Spleen (tissue), 11 donors: ENCODE results near the gene NFIA. TPM values are rescaled to one million over a fixed set of nuclear protein-coding genes. Genes with fewer than 3 reads are reported as not detected.

ENCODE experiments used
- DNase-seq: peaks from one replicate; pipeline ENCODE4 v3.0.0-alpha.2; 2020
- H3K27ac ChIP-seq, 8 donors: fragments of 200-600 bp; sonication (generic) in 7 of 8; 1 replicate in 4 of 8; 2 replicates in 4 of 8; pipeline versions ENCODE4 v1.5.0 to v1.8.0; 2016 to 2021; ENCODE audit warnings: inconsistent platforms in 4 of 8, mild to moderate bottlenecking in 4 of 8, moderate library complexity in 1 of 8
- H3K27me3 ChIP-seq, 7 donors: fragments of 200-600 bp; sonication (generic) in 6 of 7; replicated peaks in 1 of 7; 1 replicate in 4 of 7; 2 replicates in 3 of 7; pipeline versions ENCODE4 v1.5.0 to v1.8.0; 2016 to 2021; ENCODE audit warnings: inconsistent platforms in 3 of 7, mild to moderate bottlenecking in 1 of 7
- H3K36me3 ChIP-seq, 6 donors: fragments of 200-600 bp; sonication (generic) in 5 of 6; 1 replicate in 4 of 6; 2 replicates in 2 of 6; pipeline versions ENCODE4 v1.5.0 to v1.8.0; 2016 to 2021; ENCODE audit warnings: inconsistent platforms in 2 of 6
- H3K4me1 ChIP-seq, 6 donors: fragments of 200-600 bp; sonication (generic) in 5 of 6; 1 replicate in 3 of 6; 2 replicates in 3 of 6; pipeline versions ENCODE4 v1.5.0 to v1.8.0; 2016 to 2021; ENCODE audit warnings: inconsistent platforms in 3 of 6
- H3K4me3 ChIP-seq, 8 donors: fragments of 200-600 bp; sonication (generic) in 7 of 8; 1 replicate in 4 of 8; 2 replicates in 4 of 8; pipeline versions ENCODE4 v1.5.0 to v1.8.0; 2016 to 2021; ENCODE audit warnings: inconsistent platforms in 4 of 8, mild to moderate bottlenecking in 4 of 8, moderate library complexity in 2 of 8
- H3K9me3 ChIP-seq, 8 donors: fragments of 200-600 bp; sonication (generic) in 7 of 8; 1 replicate in 4 of 8; 2 replicates in 4 of 8; pipeline versions ENCODE4 v1.5.0 to v1.8.0; 2016 to 2021; ENCODE audit warnings: inconsistent platforms in 4 of 8
- POLR2A ChIP-seq, 3 donors: fragments of 450-650 bp; IDR thresholded peaks; one replicate each; pipeline ENCODE4 v1.5.1; 2017; ENCODE audit warnings: antibody characterized with exemption in 3 of 3, mild to moderate bottlenecking in 1 of 3
- POLR2AphosphoS5 ChIP-seq, 3 donors: sonication (generic); formaldehyde crosslinking; IDR thresholded peaks; one replicate each; pipeline ENCODE4 v1.5.1; 2017; ENCODE audit warnings: antibody characterized with exemption in 3 of 3
- WGBS, 5 donors: extraction: QIAGEN DNeasy Blood & Tissue Kit in 3 of 5; methylation state at CpG; one replicate each; pipeline versions ENCODE4 v1.1.5 to v1.1.7; 2013 to 2018; 5-methylcytosine and 5-hydroxymethylcytosine counted together
- intact Hi-C: fragments of 100-400 bp; cut with DNase I; formaldehyde crosslinking; loops from one replicate; pipeline ENCODE4 v1.15.0; 2023; ENCODE audit warnings: low total_unique reads
- polyA plus RNA-seq, 3 donors: library from polyadenylated mRNA; stranded (reverse); fragments of 200-250 nt; gene quantifications; one replicate each; pipeline ENCODE4 v1.2.1, GENCODE V29; 2013
- total RNA-seq, 7 donors: library from RNA; depleted of rRNA in 3 of 7; stranded (reverse); fragments of >200 nt in 3 of 7; fragmentation: NEBNext Ultra II Directional in 4 of 7; extraction: Animal tissue kit (Norgen Biotek cat#: 25700) in 4 of 7; gene quantifications; one replicate each; pipeline versions ENCODE4 v1.1.0 to v1.2.1, GENCODE V29; 2016 to 2021
- TF ChIP-seq, protein P1 (sequence below), 11 experiments: fragments of 200-600 bp in 7 of 11; fragments of 450-650 bp in 4 of 11; sonication (generic) in 4 of 11; IDR thresholded peaks in 8 of 11; conservative IDR thresholded peaks in 3 of 11; 1 replicate in 7 of 11; 2 replicates in 4 of 11; pipeline versions ENCODE4 v1.4.0 to v1.8.0; 2016 to 2021; ENCODE audit warnings: antibody characterized with exemption in 11 of 11, inconsistent platforms in 4 of 11, mild to moderate bottlenecking in 1 of 11
- donor health status: healthy with polysubstance abuse.
- donor health status: DM: no; HTN: no; CAD: no; lungs with moderate emphysema.
- donor health status: DM: no; HTN: no; CAD: no.
- donor health status: Bipolar disorder and iron deficiency.
- donor health status: healthy.
- donor health status: DM: no; HTN: no; CAD: no.
- donor health status: DM: yes; HTN: yes; CAD: no.

Gene NFIA
- total and polyA plus RNA-seq, 10 donors = 3.1 to 76.8 (median 35.5) TPM

DNA sequence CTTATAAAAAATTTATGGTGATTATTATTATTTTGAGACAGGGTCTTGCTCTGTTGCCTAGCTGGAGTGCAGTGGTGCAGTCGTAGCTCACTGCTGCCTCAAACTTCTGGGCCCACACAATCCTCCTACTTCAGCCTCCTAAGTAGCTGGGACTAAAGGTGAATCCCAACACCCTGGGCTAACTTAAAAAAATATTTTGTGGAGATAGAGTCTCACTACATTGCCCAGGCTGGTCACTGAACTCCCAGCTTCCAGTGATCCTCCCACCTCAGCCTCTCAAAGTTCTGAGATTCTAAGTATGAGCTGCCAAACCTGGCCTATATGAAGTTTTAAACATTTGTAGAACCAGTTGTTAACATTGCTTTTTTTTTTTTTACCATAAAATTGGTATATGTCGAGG is 18.2 kb downstream of the NFIA start:
- DNase-seq = no peak
- Histone ChIP-seq H3K36me3 (no peaks in the 10 kb centered on the region), H3K27me3 (no peaks in the 10 kb centered on the region), H3K4me3 (no peak overlapping the region), H3K27ac (peak overlapping the region in 2 of 8 donors; percentile 75 to 83), H3K4me1 (peaks cover 0 to 62% (median 19%) of the 10 kb centered on the region in 6 donors), H3K9me3 (no peaks in the 10 kb centered on the region)
- 69 to 97% (median 95%) methylated on average over 2 of the region's 2 CpGs for WGBS, 5 donors
- TF ChIP-seq POLR2A (IDR thresholded peaks at IDR 0.05) (no peak), POLR2AphosphoS5 (IDR thresholded peaks at IDR 0.05) (no peak)
- TF ChIP-seq, protein P1, sequence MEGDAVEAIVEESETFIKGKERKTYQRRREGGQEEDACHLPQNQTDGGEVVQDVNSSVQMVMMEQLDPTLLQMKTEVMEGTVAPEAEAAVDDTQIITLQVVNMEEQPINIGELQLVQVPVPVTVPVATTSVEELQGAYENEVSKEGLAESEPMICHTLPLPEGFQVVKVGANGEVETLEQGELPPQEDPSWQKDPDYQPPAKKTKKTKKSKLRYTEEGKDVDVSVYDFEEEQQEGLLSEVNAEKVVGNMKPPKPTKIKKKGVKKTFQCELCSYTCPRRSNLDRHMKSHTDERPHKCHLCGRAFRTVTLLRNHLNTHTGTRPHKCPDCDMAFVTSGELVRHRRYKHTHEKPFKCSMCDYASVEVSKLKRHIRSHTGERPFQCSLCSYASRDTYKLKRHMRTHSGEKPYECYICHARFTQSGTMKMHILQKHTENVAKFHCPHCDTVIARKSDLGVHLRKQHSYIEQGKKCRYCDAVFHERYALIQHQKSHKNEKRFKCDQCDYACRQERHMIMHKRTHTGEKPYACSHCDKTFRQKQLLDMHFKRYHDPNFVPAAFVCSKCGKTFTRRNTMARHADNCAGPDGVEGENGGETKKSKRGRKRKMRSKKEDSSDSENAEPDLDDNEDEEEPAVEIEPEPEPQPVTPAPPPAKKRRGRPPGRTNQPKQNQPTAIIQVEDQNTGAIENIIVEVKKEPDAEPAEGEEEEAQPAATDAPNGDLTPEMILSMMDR (IDR thresholded peaks at IDR 0.05 in 8 of 11, conservative IDR thresholded peaks at IDR 0.05 in 3 of 11) = no peak
- intact Hi-C loops = no loop called here

DNA sequence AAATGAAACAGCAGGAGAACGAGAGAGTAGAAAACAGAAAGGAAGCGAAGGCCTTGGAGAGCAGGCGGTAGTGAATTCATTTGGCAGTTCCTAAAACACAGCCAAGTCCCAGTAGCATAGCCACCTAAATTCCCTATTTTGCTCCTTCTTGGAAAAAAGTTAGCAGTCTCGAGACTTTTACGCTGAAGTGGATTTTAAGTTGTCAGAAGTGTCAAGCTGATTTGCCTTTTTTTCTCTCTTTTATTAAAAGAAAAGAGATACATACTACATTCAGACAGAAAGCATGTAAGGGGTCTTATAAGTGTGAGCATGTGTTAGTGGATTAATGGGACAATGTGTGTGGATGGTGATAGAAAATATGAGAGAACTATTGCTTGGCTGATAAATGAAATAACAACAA is 19.2 kb downstream of the NFIA start:
- H3K27ac ChIP-seq = peak overlapping the region; percentile 21 to 83 (median 60)
- intact Hi-C loops = no loop called here
- peaks cover 0 to 62% (median 19%) of the 10 kb centered on the region in 6 donors for H3K4me1 ChIP-seq
- no peak for TF ChIP-seq POLR2AphosphoS5 (IDR thresholded peaks at IDR 0.05)
- TF ChIP-seq, protein P1 (IDR thresholded peaks at IDR 0.05 in 8 of 11, conservative IDR thresholded peaks at IDR 0.05 in 3 of 11) = no peak
- TF ChIP-seq POLR2A (IDR thresholded peaks at IDR 0.05) = no peak
- no peaks in the 10 kb centered on the region for H3K36me3 ChIP-seq
- WGBS, 5 donors = 44 to 73% (median 49%) methylated on average over 5 of the region's 5 CpGs
- H3K27me3 ChIP-seq = no peaks in the 10 kb centered on the region
- no peak for DNase-seq
- H3K9me3 ChIP-seq = no peaks in the 10 kb centered on the region
- peak overlapping the region in 4 of 8 donors; percentile 2 to 15 (median 12) for H3K4me3 ChIP-seq

GRCh38 chr1:61102041-61102440 is 19.7 kb downstream of the NFIA start:
- H3K27me3 ChIP-seq = no peaks in the 10 kb centered on the region
- no peaks in the 10 kb centered on the region for H3K36me3 ChIP-seq
- TF ChIP-seq, protein P1 (IDR thresholded peaks at IDR 0.05 in 8 of 11, conservative IDR thresholded peaks at IDR 0.05 in 3 of 11) = no peak
- no peak for TF ChIP-seq POLR2A (IDR thresholded peaks at IDR 0.05)
- no peak for TF ChIP-seq POLR2AphosphoS5 (IDR thresholded peaks at IDR 0.05)
- DNase-seq = no peak
- intact Hi-C loops = no loop called here
- no peaks in the 10 kb centered on the region for H3K9me3 ChIP-seq
- peak overlapping the region; percentile 21 to 83 (median 60) for H3K27ac ChIP-seq
- peak overlapping the region in 3 of 8 donors; percentile 10 to 15 (median 14) for H3K4me3 ChIP-seq
- 0 to 67% (median 47%) methylated on average over 1 of the region's 1 CpG for WGBS, 5 donors
- H3K4me1 ChIP-seq = peaks cover 0 to 61% (median 19%) of the 10 kb centered on the region in 6 donors

DNA sequence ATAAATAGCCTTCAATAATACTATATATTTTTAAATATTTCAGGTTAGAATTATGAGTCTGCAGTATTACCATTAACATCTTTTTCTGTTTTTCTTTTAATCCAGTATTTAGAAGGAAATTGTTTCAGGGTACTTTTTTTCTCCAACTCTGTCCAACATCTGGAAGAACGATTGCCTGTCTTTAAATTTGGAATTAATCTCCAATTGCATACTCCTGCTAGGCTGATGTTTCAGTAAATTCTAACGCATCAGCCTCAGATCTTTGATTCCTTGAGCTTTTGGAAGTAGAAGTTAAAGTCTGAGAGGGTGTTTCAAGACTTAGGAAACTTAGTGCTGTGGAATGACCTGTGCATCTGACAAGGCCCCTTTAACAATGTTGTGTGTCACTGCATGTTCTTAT is 20.3 kb downstream of the NFIA start:
- no peaks in the 10 kb centered on the region for H3K27me3 ChIP-seq
- WGBS, 5 donors = 54 to 79% (median 64%) methylated on average over 2 of the region's 2 CpGs
- intact Hi-C loops = no loop called here

More for the DNA sequence above, 20.3 kb downstream of the NFIA start:
- Histone ChIP-seq H3K36me3 (no peaks in the 10 kb centered on the region), H3K4me1 (peaks cover 0 to 60% (median 19%) of the 10 kb centered on the region in 6 donors), H3K27ac (peak overlapping the region; percentile 21 to 83 (median 60)), H3K9me3 (peaks cover 0 to 3% (median 2%) of the 10 kb centered on the region in 8 donors), H3K4me3 (no peak overlapping the region)
- no peak for TF ChIP-seq POLR2A (IDR thresholded peaks at IDR 0.05)
- TF ChIP-seq, protein P1 (IDR thresholded peaks at IDR 0.05 in 8 of 11, conservative IDR thresholded peaks at IDR 0.05 in 3 of 11) = no peak
- TF ChIP-seq POLR2AphosphoS5 (IDR thresholded peaks at IDR 0.05) = no peak
- no peak for DNase-seq
